ENCODE results near the gene PLIN5.

PLIN5 gene

DNA sequence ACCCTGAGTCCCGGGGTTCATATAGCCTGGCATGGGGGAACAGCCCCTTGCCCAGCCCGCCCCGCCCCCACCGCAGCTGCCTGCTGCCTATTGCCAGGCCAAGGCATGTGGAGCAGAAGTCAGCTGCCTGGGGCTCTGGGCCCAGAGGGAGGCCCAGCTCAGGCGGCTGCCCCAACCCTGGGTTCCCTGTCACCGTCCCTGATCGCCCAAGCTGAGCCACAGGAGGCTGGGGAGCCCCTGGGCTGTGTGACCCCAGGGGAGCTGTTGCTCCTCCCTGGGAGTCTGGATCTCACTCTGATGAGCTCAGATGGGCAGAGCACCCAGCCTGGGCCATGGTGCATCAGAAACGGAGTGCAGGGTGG is 18.1 kb downstream of the PLIN5 start:
- no peaks in the 10 kb centered on the region for H3K4me1 ChIP-seq (ENCODE audit: insufficient read depth, low read length)

DNA sequence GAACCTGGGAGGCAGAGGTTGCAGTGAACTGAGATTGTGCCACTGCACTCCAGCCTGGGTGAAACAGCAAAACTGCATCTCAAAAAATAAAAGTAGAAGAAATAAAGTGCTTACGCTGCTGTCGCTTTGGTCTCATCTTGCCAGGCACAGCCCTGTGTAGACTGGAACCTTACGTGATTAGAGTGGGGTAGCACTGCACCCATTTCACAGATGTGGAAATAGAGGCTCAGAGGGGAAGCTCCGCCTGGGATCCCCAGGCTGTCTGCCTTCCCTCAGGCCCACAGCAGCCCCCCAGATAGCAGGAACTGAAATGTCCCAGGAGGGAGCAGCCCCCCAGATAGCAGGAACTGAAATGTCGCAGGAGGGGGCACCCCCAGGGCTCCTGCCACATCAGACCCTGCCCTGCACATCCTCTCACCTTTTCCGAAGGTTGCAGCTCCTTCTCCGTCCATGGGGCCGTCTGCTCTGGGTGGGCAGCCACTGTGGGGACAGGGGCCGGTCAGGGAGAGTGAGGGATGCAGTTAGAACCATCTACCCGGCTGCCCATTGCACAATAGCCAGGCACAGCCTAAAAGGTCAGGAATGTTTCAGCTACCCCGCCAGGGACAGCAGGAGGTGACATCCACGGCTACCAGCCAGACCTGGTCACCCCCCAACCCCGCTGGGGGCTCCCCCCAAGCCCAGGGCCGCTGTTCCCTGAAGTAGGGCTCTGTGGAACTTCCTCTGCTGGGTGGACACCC is 18.7 kb downstream of the PLIN5 start:
- H3K27ac ChIP-seq (ENCODE audit: low read length): no peak overlapping the region
- H3K36me3 ChIP-seq (ENCODE audit: insufficient read depth, low read length): no peaks in the 10 kb centered on the region
- H3K27me3 ChIP-seq (ENCODE audit: insufficient read depth, low read length, poor library complexity): no peaks in the 10 kb centered on the region
- H3K4me3 ChIP-seq (ENCODE audit: low read depth in 1 of 2, low read length in 2 of 2): no peak overlapping the region
- no peaks in the 10 kb centered on the region for H3K4me1 ChIP-seq (ENCODE audit: insufficient read depth, low read length)
- no peak for ATAC-seq (ENCODE audit: insufficient read depth, low read depth)
- H3K4me2 ChIP-seq (ENCODE audit: insufficient read depth, low read length): no peak overlapping the region
- H3K79me2 ChIP-seq (ENCODE audit: insufficient read depth, low read length): no peaks in the 10 kb centered on the region
- no peak for DNase-seq
- H3K9ac ChIP-seq (ENCODE audit: low read depth, low read length): no peak overlapping the region
- H3K9me3 ChIP-seq (ENCODE audit: insufficient read depth, low read length, severe bottlenecking): no peaks in the 10 kb centered on the region
- no peak for TF ChIP-seq EZH2 (IDR thresholded peaks at IDR 0.05; ENCODE audit: borderline replicate concordance, low read depth, low read length, severe bottlenecking)
- TF ChIP-seq, protein P1, sequence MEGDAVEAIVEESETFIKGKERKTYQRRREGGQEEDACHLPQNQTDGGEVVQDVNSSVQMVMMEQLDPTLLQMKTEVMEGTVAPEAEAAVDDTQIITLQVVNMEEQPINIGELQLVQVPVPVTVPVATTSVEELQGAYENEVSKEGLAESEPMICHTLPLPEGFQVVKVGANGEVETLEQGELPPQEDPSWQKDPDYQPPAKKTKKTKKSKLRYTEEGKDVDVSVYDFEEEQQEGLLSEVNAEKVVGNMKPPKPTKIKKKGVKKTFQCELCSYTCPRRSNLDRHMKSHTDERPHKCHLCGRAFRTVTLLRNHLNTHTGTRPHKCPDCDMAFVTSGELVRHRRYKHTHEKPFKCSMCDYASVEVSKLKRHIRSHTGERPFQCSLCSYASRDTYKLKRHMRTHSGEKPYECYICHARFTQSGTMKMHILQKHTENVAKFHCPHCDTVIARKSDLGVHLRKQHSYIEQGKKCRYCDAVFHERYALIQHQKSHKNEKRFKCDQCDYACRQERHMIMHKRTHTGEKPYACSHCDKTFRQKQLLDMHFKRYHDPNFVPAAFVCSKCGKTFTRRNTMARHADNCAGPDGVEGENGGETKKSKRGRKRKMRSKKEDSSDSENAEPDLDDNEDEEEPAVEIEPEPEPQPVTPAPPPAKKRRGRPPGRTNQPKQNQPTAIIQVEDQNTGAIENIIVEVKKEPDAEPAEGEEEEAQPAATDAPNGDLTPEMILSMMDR (IDR thresholded peaks at IDR 0.05; ENCODE audit: borderline replicate concordance, extremely low read depth, low read length, poor library complexity, severe bottlenecking): no peak
- H2AFZ ChIP-seq (ENCODE audit: low read depth, low read length): no peak overlapping the region
- no peaks in the 10 kb centered on the region for H4K20me1 ChIP-seq (ENCODE audit: insufficient read depth, low read length)

More for the DNA sequence above, 18.1 kb downstream of the PLIN5 start:
- TF ChIP-seq, protein P1 (IDR thresholded peaks at IDR 0.05; ENCODE audit: borderline replicate concordance, extremely low read depth, low read length, poor library complexity, severe bottlenecking): no peak
- TF ChIP-seq EZH2 (IDR thresholded peaks at IDR 0.05; ENCODE audit: borderline replicate concordance, low read depth, low read length, severe bottlenecking): no peak
- Histone ChIP-seq H3K36me3 (ENCODE audit: insufficient read depth, low read length) (no peaks in the 10 kb centered on the region), H2AFZ (ENCODE audit: low read depth, low read length) (no peak overlapping the region), H3K27me3 (ENCODE audit: insufficient read depth, low read length, poor library complexity) (no peaks in the 10 kb centered on the region), H3K9ac (ENCODE audit: low read depth, low read length) (no peak overlapping the region), H3K4me2 (ENCODE audit: insufficient read depth, low read length) (no peak overlapping the region), H3K27ac (ENCODE audit: low read length) (no peak overlapping the region), H3K9me3 (ENCODE audit: insufficient read depth, low read length, severe bottlenecking) (no peaks in the 10 kb centered on the region), H3K79me2 (ENCODE audit: insufficient read depth, low read length) (no peaks in the 10 kb centered on the region), H3K4me3 (ENCODE audit: low read depth in 1 of 2, low read length in 2 of 2) (no peak overlapping the region), H4K20me1 (ENCODE audit: insufficient read depth, low read length) (no peaks in the 10 kb centered on the region)
- no peak for ATAC-seq (ENCODE audit: insufficient read depth, low read depth)
- no peak for DNase-seq

DNA sequence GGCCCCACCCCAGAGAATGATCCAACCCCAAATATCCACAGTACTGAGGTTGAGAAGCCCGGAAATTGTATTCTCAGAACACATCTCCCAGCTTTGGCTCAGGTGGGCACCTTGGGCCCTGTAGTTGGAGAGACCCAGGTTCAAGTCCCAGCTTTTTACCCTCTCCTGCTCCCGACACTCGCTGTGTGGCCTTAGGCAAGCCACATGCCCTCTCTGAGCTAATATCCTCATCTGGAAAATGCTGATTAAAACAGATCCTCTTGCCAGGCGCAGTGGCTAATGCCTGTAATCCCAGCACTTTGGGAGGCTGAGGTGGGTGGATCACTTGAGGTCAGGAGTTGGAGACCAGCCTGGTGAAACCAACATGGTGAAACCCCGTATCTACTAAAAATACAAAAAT is 19.3 kb downstream of the PLIN5 start:
- H3K27me3 ChIP-seq (ENCODE audit: insufficient read depth, low read length, poor library complexity): no peaks in the 10 kb centered on the region
- H3K27ac ChIP-seq (ENCODE audit: low read length): no peak overlapping the region
- DNase-seq: no peak
- no peaks in the 10 kb centered on the region for H4K20me1 ChIP-seq (ENCODE audit: insufficient read depth, low read length)
- H3K9ac ChIP-seq (ENCODE audit: low read depth, low read length): no peak overlapping the region
- H3K4me2 ChIP-seq (ENCODE audit: insufficient read depth, low read length): no peak overlapping the region
- no peak for ATAC-seq (ENCODE audit: insufficient read depth, low read depth)
- TF ChIP-seq EZH2 (IDR thresholded peaks at IDR 0.05; ENCODE audit: borderline replicate concordance, low read depth, low read length, severe bottlenecking): no peak
- TF ChIP-seq, protein P1 (IDR thresholded peaks at IDR 0.05; ENCODE audit: borderline replicate concordance, extremely low read depth, low read length, poor library complexity, severe bottlenecking): no peak
- no peak overlapping the region for H2AFZ ChIP-seq (ENCODE audit: low read depth, low read length)
- H3K79me2 ChIP-seq (ENCODE audit: insufficient read depth, low read length): no peaks in the 10 kb centered on the region
- H3K4me1 ChIP-seq (ENCODE audit: insufficient read depth, low read length): no peaks in the 10 kb centered on the region
- H3K36me3 ChIP-seq (ENCODE audit: insufficient read depth, low read length): no peaks in the 10 kb centered on the region
- no peak overlapping the region for H3K4me3 ChIP-seq (ENCODE audit: low read depth in 1 of 2, low read length in 2 of 2)
- H3K9me3 ChIP-seq (ENCODE audit: insufficient read depth, low read length, severe bottlenecking): no peaks in the 10 kb centered on the region
